ENCODE measurements around the gene ROBO3.

ROBO3 gene

DNA sequence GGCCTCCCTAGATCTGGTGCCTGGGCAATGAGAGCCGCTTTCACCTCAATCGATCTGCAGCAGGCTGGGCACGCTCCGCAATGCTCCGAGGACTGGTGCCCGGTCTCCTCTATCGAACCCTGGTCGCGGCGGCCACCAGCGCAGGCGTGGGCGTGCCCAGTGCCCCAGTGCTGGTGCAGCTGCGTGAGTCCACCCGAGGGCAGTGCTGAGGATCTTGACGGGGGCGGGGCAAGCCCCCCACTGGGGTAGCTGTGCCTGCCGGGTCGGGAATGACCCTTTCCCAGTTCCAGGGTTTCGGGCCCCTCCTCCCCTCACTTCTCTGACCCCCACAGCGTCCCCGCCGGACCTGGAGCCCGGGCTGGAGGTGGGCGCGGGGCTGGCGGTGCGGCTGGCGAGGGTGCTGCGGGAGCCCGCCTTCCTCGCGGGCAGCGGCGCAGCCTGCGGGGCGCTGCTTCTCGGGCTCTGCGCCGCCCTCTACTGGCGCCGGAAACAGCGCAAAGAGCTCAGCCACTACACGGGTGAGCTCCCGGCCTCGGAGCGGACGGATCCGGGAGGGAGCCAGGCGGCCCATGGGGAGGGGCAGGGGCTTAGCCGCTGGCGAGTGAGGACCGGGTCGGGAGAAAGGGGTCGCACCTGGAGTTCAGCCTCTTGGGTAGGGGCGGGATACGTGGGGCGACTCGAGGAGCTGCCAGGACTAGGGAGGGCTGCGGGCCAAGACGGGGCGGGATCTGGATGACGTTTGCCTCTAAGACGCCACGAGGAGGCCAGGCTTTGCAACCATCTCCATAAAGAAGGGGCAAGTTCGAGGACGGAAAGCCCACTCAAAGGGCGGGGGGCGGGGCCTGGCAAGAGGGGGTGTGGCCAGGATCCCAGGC lies 10.9 kb downstream of the ROBO3 start:
- DNase-seq (ENCODE audit: low spot score), result no peak

GRCh38 chr11:124876818-124877630 lies 11.8 kb downstream of the ROBO3 start:
- peak; percentile 82 for DNase-seq (ENCODE audit: low spot score)

- DNase-seq (ENCODE audit: low spot score), result no peak
Observed at GRCh38 chr11:124877631-124877909, 12.3 kb downstream of the ROBO3 start.

GRCh38 chr11:124877910-124878758 lies 12.9 kb downstream of the ROBO3 start:
- DNase-seq (ENCODE audit: low spot score), result no peak

- DNase-seq (ENCODE audit: low spot score), result no peak
Observed at GRCh38 chr11:124878759-124879492, 13.7 kb downstream of the ROBO3 start.

DNA sequence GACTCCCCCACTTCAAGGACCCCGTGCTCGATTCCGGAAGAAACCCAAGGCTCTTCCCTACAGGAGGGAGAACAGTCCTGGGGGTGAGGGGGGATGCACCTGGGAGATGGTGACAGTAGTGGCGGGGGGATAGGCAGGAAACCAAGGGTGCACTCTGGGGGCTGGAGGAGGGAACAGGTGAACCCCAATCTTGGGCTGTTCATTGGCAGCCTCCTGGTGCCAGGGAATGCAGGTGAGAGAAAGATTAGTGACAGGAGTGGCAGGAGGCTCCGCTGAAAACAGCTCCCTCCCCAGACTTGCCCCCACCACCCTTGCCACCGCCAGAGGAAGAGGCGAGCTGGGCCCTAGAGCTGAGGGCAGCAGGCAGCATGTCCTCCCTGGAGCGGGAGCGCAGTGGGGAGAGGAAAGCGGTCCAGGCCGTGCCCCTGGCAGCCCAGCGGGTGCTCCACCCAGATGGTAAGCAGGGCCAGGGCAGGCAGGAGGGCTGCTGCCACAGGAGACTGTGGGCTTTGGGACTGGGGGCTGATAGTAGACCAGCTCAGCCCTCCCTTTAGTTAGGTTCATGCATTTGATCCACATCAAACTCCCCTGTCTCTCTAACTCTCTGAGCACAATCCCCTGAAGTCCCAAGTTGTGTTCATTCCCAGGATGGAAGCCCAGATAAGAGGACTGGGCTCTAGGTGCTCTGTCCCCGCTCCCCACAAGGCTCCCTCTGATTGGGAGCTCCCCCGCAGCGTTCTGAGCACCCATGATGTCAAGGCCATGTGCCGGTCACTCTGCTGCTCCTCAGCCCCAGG lies 14.5 kb downstream of the ROBO3 start:
- DNase-seq (ENCODE audit: low spot score), result no peak

DNA sequence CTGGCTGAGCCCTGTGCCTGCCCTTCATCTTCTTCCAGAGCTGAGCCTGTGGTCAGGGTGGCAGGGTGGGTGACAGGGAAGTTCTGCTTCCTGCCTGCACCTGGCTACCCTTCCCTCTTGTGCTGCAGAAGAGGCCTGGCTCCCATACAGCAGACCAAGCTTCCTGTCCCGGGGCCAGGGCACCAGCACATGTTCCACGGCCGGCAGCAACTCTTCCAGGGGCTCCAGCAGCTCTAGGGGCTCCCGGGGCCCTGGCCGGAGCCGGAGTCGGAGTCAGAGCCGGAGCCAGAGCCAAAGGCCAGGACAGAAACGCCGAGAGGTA lies 15.0 kb downstream of the ROBO3 start:
- no peak for DNase-seq (ENCODE audit: low spot score)

DNA sequence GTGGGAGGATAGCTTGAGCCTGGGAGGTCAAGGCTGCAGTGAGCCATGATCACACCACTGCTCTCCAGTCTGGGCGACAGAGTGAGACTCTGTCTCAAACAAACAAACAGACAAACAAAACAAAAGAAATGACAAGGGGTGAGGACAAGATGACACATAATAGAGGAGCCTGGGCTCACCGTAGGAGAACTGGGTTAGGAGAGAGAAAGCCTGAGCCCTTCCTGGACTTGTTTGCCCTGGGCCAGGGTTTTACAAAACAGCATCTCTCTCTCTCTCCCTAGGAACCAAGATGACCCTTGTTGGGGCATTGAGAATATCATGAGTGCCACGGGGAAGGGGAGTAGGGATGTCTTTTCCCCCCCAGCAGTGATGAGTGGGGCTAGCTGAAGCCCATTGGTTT lies 15.7 kb downstream of the ROBO3 start:
- no peak for DNase-seq (ENCODE audit: low spot score)

DNA sequence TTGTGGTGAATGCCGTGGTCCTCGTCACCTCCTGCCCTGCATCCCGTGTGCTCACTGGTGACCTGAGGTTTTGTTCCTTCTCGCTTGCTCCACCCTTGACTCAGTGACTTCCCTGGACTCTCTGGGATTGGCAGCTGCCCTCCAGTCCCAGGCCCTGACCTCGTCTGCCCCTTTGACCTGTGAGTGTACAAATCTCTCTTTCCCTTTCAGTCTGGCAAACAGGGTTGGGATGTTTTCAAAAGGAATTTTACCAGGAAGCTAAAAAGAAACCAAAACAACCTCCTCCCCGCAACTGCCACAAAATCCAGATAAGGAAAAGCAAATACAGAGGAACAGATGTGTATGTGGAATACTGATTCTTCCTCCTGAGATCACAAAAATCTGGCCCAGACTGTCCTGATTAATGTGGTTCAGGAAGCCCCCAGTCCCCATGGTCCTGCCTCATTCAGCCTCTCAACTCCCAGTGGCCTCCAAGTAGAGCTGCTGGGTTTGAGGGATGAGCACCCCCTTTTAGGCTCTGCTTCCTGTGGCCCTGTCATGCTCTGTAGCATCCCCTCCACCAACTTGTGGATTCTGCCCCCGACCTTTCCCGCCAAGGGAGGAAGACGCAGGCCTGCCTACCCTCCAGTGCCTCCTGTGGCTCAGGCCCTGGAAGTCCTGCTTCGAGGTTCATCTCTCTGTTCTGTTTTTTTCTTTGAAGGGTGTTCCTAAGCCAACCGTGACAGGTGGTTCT lies 17.3 kb downstream of the ROBO3 start:
- no peak for DNase-seq (ENCODE audit: low spot score)

DNA sequence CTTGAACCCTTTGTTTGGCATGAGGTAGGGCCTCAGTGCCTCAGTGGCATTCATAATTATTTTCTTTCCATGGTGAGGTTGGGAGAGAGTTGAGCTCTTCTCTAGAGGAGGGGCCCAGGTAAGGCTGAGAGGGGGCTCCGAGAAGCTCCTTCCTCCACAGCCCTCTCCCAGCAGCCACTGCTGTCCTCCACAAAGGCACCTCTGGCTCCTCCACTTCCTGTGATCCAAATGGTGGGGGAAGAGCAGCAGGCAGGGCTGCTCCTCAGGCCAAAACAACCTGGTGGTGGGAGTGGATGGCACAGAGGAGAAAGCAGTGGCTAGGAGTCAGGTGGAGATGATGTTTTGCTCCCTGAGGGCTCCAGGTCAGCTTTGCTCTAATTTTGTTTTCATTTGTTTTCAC lies 19.1 kb downstream of the ROBO3 start:
- no peak for DNase-seq (ENCODE audit: low spot score)

- no peak for DNase-seq (ENCODE audit: low spot score)
Observed at GRCh38 chr11:124884869-124885479, 19.7 kb downstream of the ROBO3 start.

DNA sequence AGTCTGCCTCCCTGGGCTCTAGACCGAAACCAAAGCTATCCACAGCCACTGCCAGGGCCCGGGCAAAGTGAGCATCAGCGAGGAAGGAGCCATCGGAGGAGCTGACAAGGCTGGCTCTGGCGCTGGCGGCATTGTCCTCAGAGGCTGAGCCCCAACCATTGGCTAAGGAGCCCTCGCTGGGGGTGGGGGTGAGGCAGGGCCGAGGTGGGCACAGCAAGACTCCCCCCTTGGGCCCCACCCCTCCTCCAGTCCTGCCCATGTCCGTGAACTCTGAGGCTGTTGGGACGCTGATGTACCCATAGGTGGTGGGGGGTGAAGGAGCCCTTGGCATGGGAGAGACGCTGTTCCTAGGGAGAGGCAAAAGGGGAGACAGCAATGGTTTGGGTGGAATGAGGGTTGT lies 21.2 kb downstream of the ROBO3 start:
- DNase-seq (ENCODE audit: low spot score), result no peak

GRCh38 chr11:124886978-124887666 lies 21.9 kb downstream of the ROBO3 start:
- no peak for DNase-seq (ENCODE audit: low spot score)

- no peak for DNase-seq (ENCODE audit: low spot score)
Observed at GRCh38 chr11:124887667-124888013, 22.4 kb downstream of the ROBO3 start.

DNA sequence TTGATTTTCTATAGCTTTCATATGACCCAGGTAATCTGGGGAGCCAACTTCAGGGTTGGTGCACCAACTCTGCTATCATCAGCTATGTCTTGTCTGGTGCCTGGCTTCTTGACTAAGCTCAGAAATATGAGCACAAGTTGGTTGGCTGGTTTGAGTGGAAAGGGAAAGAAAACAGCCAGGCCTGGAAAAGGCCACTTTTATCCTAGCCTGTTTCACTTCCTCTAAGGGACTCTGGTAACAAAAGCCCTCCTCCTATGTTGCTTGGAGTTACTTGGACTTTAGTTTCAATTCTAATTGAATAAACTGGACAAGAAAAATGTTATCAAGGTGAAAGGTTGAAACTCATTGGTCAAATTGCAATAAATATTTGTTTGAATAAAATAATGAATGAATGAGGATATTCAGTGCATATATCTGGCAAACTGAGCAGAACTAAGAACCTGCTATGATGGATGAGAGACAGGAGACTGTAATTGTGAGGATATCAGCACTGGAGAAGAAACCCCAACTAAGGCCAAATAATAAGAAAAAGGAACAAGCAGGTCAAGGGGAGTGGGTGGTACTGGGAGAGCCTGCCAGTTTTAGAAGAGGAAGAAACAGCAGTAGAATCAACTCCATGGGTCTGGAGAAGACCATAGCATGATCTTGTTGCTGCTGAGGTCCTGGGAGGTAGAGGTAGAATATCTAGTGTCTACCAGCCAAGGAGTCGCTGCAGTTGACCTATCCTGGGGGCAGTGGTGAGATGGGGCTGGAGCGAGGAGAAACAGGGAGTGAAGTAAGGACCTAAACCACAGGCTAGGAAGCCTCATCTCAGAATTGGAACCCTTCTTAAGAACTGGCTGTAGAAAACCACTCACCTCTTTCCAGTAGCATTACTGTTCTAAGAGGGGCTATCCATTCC lies 24.2 kb downstream of the ROBO3 start:
- DNase-seq (ENCODE audit: low spot score), result no peak

DNA sequence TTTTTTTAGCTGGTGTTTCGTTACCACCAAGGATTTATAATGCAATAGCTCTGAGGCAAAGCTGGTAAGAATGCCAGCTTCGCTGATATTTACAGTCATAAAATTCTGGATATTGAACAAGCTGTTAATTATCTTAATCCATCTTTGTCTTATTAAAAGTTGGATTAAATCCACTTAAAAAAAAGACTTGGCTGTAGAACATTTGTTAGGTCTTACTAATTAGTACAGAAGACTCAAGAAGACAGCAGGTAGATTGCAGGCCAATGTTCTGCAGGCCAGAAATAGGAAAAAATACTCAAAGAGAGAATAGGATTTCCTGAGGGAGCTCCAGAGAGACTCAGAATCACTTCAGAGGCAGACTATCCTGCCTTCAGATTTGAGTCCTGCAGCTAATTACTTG lies 24.9 kb downstream of the ROBO3 start:
- DNase-seq (ENCODE audit: low spot score), result no peak

GRCh38 chr11:124890683-124891372 lies 25.6 kb downstream of the ROBO3 start:
- no peak for DNase-seq (ENCODE audit: low spot score)

DNA sequence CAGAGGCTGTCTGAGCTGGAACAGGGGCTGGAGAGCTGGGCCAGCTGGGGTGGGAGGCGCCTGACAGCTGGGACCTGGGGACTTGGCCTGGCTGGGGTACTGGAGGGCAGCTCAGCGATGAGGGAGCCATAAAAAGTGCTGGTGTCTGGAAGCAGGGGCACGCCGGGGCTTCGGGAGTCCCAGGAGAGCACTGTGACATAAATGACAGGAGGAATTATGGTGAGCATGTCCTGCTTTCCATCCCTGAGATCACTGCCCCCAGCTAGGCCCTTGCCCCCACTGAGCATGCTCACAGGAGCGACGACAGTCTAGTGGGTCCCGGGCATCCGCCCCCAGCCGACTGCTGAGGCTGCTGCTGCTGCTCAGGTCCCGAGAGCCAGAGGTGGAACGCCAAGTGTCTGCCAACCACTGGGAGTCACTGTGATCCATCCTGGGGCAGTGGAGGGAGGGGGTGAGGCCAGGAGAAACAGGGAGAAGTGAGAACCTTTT lies 26.2 kb downstream of the ROBO3 start:
- DNase-seq (ENCODE audit: low spot score), result no peak

All from kidney capillary endothelial cell (primary cell).